Measurements from ENCODE around the gene EEFSEC. TPM values are rescaled to one million over a fixed set of nuclear protein-coding genes. Genes with fewer than 3 reads are reported as not detected.

The EEFSEC gene
- total RNA-seq: 10 to 100 TPM in 1 of 2 donors, 1 to 10 TPM in 1; 3.4 to 20.3 TPM

- peak; percentile 82 to 93 for DNase-seq (ENCODE audit: low spot score in 2 of 2)
- Mint-ChIP-seq H3K36me3 (peaks cover 12 to 30% of the 10 kb centered on the region in 2 donors), H3K27ac (peak within 1 kb of the TSS; percentile 89 to 92), H3K9me3 (peaks cover 3 to 10% of the 10 kb centered on the region in 2 donors)
- peak; percentile 89 to 92 for ATAC-seq
These were observed at the start of gene EEFSEC for GRCh38 chr3:128153156-128154041. TSS of gene EEFSEC (plus strand) at chr3:128153481. CDS start at chr3:128153508, 27 bp downstream.

DNA sequence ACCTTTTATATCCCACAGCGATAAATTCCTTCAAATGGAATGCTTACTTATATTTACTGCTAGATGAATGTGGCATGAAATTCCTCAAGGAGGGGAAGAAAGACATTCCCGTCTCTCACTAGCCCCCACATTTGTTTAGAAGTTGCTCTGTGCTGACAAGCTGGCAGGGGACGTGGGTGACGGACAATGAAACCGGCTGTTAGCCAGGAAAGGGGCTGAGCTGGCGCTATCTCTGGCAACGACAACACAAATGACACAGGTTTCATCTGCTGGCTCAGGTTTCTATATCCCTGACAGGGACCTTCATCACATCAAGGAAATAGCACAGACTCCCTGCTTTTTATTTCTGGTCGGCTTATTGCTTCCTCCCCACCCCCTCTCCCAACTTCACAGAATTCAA, 45.4 kb upstream of the EEFSEC start:
- ATAC-seq (no peak), DNase-seq (ENCODE audit: low spot score in 2 of 2) (no peak)
- no peaks in the 10 kb centered on the region for H3K9me3 Mint-ChIP-seq
- no peak overlapping the region for H3K27ac Mint-ChIP-seq
- peaks cover 16 to 19% of the 10 kb centered on the region in 2 donors for H3K36me3 Mint-ChIP-seq

GRCh38 chr3:128111147-128111546, 42.1 kb upstream of the EEFSEC start:
- Mint-ChIP-seq H3K27ac (peak overlapping the region; percentile 81 to 85), H3K9me3 (no peaks in the 10 kb centered on the region), H3K36me3 (peaks cover 29 to 37% of the 10 kb centered on the region in 2 donors)
- ATAC-seq: no peak
- DNase-seq (ENCODE audit: low spot score in 2 of 2): no peak

GRCh38 chr3:128112357-128112968, 40.8 kb upstream of the EEFSEC start:
- peak; percentile 92 to 95 for ATAC-seq
- Mint-ChIP-seq H3K36me3 (peaks cover 31 to 42% of the 10 kb centered on the region in 2 donors), H3K27ac (peak overlapping the region; percentile 85 to 99), H3K9me3 (no peaks in the 10 kb centered on the region)
- DNase-seq (ENCODE audit: low spot score in 2 of 2): peak; percentile 54 to 57

- ATAC-seq (no peak), DNase-seq (ENCODE audit: low spot score in 2 of 2) (no peak)
- no peak overlapping the region for H3K27ac Mint-ChIP-seq
- H3K36me3 Mint-ChIP-seq: peaks cover 39 to 54% of the 10 kb centered on the region in 2 donors
- no peaks in the 10 kb centered on the region for H3K9me3 Mint-ChIP-seq
These were observed 39.2 kb upstream of the EEFSEC start for GRCh38 chr3:128113817-128114794.

DNA sequence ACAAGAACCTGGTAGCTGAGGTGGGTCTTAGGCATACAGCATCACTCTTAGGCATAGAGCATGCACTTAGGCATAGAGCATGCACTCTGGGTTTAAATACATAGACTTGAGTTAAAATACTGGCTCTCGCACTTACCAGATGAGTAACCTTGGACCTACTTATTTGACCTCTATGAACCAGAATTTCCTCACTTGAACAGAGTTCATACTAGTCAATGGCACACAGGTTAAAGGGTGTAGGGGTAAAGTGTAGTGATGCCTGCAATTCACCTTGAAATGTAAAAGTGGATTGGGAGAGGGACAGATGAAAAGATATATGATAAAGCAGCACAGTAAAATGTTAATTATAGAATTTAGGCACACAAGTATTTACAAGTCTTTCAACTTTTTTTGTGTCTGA, 31.3 kb upstream of the EEFSEC start:
- H3K27ac Mint-ChIP-seq: peak overlapping the region in 1 of 2 donors; percentile 72
- peaks cover 23 to 45% of the 10 kb centered on the region in 2 donors for H3K36me3 Mint-ChIP-seq
- H3K9me3 Mint-ChIP-seq: peaks cover 3 to 8% of the 10 kb centered on the region in 2 donors
- ATAC-seq (no peak), DNase-seq (ENCODE audit: low spot score in 2 of 2) (no peak)

- DNase-seq (ENCODE audit: low spot score in 2 of 2): no peak
- peak in 1 of 2 donors; percentile 2 for ATAC-seq
- Mint-ChIP-seq H3K9me3 (peaks cover 3 to 8% of the 10 kb centered on the region in 2 donors), H3K36me3 (peaks cover 17 to 37% of the 10 kb centered on the region in 2 donors), H3K27ac (peak overlapping the region; percentile 95 to 100)
These were observed 30.1 kb upstream of the EEFSEC start for GRCh38 chr3:128123156-128123537.

GRCh38 chr3:128123538-128124368, 29.5 kb upstream of the EEFSEC start, which contains the start of gene RUVBL1:
TSS of gene RUVBL1 (minus strand) at chr3:128123812. CDS start at chr3:128123724, 88 bp downstream.
- ATAC-seq (peak; percentile 99), DNase-seq (ENCODE audit: low spot score in 2 of 2) (peak; percentile 96)
- H3K27ac Mint-ChIP-seq: peak within 1 kb of the TSS; percentile 95 to 100

DNA sequence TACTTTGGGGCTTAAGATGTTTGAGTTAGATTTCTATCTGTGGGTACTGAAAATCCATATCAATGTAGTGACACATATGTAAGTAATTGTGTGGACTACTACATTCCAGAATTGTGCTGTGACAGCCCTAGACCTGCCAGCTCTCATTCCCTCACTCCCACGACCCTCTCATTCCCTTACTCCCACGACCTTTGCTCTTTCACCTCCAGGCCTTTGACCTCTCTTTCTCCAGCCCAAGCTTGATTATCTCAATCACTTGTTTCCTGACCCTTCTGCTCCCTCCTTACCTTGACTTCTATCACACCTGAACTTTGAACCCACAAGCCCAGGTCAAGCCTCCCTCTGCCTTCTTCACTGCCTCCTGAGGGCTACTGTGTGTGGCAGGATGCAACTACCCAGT, 26.0 kb upstream of the EEFSEC start:
- Mint-ChIP-seq H3K27ac (no peak overlapping the region), H3K36me3 (peaks cover 10 to 20% of the 10 kb centered on the region in 2 donors), H3K9me3 (peaks cover 3 to 8% of the 10 kb centered on the region in 2 donors)
- ATAC-seq (no peak), DNase-seq (ENCODE audit: low spot score in 2 of 2) (no peak)

More at GRCh38 chr3:128123538-128124368, 29.5 kb upstream of the EEFSEC start, which contains the start of gene RUVBL1:
- peaks cover 3 to 8% of the 10 kb centered on the region in 2 donors for H3K9me3 Mint-ChIP-seq
- H3K36me3 Mint-ChIP-seq: peaks cover 13 to 31% of the 10 kb centered on the region in 2 donors

GRCh38 chr3:128128251-128128650, 25.0 kb upstream of the EEFSEC start:
- peaks cover 9 to 11% of the 10 kb centered on the region in 2 donors for H3K36me3 Mint-ChIP-seq

DNA sequence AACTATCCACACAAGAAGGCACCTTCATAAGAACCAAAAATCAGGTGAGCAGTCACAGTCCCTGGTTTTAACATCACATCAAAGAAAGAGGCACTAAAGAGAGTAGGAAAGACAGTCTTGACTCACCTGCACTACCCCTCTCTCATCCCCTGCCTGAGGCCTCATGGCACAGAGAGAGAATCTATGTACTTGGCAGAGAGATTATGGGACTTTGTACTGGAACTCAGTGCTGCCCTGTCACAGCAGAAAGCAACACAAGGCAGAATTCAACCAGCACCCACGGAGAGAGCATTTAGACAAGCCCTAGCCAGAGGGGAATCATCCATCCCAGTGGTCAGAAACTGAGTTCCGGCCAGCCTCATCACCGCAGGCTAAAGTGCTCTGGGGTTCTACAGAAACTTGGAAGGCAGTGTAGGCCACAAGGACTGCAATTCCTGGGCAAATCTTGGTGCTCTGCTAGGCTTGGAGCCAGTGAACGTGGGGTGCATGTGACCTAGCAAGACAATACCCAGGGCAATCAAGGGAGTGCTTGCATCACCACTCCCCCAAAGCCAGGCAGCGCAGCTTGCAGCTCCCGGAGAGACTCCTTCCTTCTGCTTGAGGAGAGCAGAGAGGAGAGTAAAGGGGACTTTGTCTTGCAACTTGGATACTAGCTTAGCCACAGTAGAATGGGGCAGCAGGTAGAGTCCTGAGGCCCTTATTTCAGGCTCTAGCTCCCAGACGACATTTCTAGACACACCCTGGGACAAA, 21.2 kb upstream of the EEFSEC start:
- DNase-seq (ENCODE audit: low spot score in 2 of 2) (no peak), ATAC-seq (no peak)
- H3K27ac Mint-ChIP-seq: no peak overlapping the region

More at GRCh38 chr3:128128251-128128650, 25.0 kb upstream of the EEFSEC start:
- no peak for ATAC-seq
- no peak overlapping the region for H3K27ac Mint-ChIP-seq
- peaks cover 3 to 8% of the 10 kb centered on the region in 2 donors for H3K9me3 Mint-ChIP-seq
- no peak for DNase-seq (ENCODE audit: low spot score in 2 of 2)

DNA sequence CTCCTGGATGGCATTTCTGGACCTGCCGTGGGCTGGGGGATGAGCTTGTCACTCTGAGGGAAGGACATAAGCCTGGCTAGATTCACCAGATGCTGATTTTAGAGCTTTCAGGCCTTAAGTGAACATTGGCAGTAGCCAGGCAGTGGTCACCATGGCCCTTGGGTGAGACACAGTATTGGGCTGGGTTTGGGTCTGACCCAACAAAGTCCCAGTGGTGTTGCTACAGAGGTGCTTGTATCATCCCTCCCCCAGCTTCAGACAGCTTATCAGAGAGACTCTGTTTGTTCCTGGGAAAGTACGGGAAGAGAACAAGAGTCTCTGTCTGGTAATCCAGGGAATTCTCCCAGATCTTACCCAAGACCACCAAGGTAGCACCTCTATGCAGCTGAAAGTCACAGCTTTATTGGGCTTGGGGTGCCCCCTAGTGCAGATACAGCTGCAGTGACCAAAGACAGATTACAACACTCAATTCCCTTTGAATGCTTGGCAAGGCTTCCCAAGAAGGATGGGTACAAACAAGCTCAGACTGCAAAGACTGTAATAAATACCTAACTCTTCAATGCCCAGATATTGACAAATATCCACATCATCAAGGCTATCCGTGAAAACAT, 19.9 kb upstream of the EEFSEC start:
- no peaks in the 10 kb centered on the region for H3K9me3 Mint-ChIP-seq
- H3K27ac Mint-ChIP-seq: no peak overlapping the region
- DNase-seq (ENCODE audit: low spot score in 2 of 2) (peak in 1 of 2 donors; percentile 38), ATAC-seq (peak; percentile 46 to 65)
- peaks cover 0 to 5% of the 10 kb centered on the region in 2 donors for H3K36me3 Mint-ChIP-seq

More for the DNA sequence above, 21.2 kb upstream of the EEFSEC start:
- Mint-ChIP-seq H3K9me3 (no peaks in the 10 kb centered on the region), H3K36me3 (peaks cover 0 to 5% of the 10 kb centered on the region in 2 donors)

- no peaks in the 10 kb centered on the region for H3K9me3 Mint-ChIP-seq
- ATAC-seq: no peak
- H3K27ac Mint-ChIP-seq: no peak overlapping the region
- no peak for DNase-seq (ENCODE audit: low spot score in 2 of 2)
- no peaks in the 10 kb centered on the region for H3K36me3 Mint-ChIP-seq
These were observed 9.8 kb upstream of the EEFSEC start for GRCh38 chr3:128143496-128143895.

- H3K36me3 Mint-ChIP-seq: no peaks in the 10 kb centered on the region
- peak overlapping the region in 1 of 2 donors; percentile 34 for H3K27ac Mint-ChIP-seq
- no peak for DNase-seq (ENCODE audit: low spot score in 2 of 2)
- ATAC-seq: no peak
- H3K9me3 Mint-ChIP-seq: no peaks in the 10 kb centered on the region
These were observed 8.6 kb upstream of the EEFSEC start for GRCh38 chr3:128144512-128145187.

Measured in activated naive CD4-positive, alpha-beta T cell treated with anti-CD3 and anti-CD28 coated beads, Interleukin-2, amount 50 U/mL, for 72 hours (primary cell).